ENCODE results near the gene MYPN.

- TF ChIP-seq RCOR1 (IDR thresholded peaks at IDR 0.05; ENCODE audit: low read depth, low read length): no peak
- TF ChIP-seq, protein P1, sequence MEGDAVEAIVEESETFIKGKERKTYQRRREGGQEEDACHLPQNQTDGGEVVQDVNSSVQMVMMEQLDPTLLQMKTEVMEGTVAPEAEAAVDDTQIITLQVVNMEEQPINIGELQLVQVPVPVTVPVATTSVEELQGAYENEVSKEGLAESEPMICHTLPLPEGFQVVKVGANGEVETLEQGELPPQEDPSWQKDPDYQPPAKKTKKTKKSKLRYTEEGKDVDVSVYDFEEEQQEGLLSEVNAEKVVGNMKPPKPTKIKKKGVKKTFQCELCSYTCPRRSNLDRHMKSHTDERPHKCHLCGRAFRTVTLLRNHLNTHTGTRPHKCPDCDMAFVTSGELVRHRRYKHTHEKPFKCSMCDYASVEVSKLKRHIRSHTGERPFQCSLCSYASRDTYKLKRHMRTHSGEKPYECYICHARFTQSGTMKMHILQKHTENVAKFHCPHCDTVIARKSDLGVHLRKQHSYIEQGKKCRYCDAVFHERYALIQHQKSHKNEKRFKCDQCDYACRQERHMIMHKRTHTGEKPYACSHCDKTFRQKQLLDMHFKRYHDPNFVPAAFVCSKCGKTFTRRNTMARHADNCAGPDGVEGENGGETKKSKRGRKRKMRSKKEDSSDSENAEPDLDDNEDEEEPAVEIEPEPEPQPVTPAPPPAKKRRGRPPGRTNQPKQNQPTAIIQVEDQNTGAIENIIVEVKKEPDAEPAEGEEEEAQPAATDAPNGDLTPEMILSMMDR (IDR thresholded peaks at IDR 0.05): no peak
- TF ChIP-seq BHLHE40 (IDR thresholded peaks at IDR 0.05; ENCODE audit: low read depth, low read length): no peak
- TF ChIP-seq EP300 (IDR thresholded peaks at IDR 0.05): no peak
- no peak for TF ChIP-seq HDAC2 (IDR thresholded peaks at IDR 0.05)
- no peak for TF ChIP-seq JUN (IDR thresholded peaks at IDR 0.05)
Measured at GRCh38 chr10:68145705-68146104, 36.4 kb downstream of the MYPN start.
